Right lobe of liver (tissue), 6 donors: ENCODE data around the gene LRWD1. TPM values are rescaled to one million over a fixed set of nuclear protein-coding genes. Genes with fewer than 3 reads are reported as not detected.
"Not testable (repeated sequence)": the region's sequence is repeated elsewhere in the genome, so short reads cannot be mapped to it uniquely, and the experiment has no call there.

Experiments
- ATAC-seq, 4 donors: fragments of 200-7000 bp; cut with Tn5 transposase; one replicate each; pipeline ENCODE4 v1.9.1; 2020; ENCODE audit warnings: mild to moderate bottlenecking in 4 of 4, moderate library complexity in 4 of 4
- DNase-seq, 3 donors: peaks; one replicate each; pipeline ENCODE4 v3.0.0-alpha.2; 2020
- H3K27ac ChIP-seq, 3 donors: fragments of 200-600 bp; one replicate each; pipeline ENCODE4 v1.8.0; 2022
- H3K27me3 ChIP-seq, 2 donors: fragments of 200-600 bp; one replicate each; pipeline ENCODE4 v1.8.0; 2022
- H3K36me3 ChIP-seq, 4 donors: fragments of 200-600 bp; sonication (generic) in 1 of 4; one replicate each; pipeline versions ENCODE4 v1.5.1 to v1.8.0; 2017 to 2022; ENCODE audit warnings: control low read depth in 1 of 4
- H3K4me1 ChIP-seq, 4 donors: fragments of 200-600 bp; sonication (generic) in 1 of 4; one replicate each; pipeline versions ENCODE4 v1.5.1 to v1.8.0; 2017 to 2022; ENCODE audit warnings: control low read depth in 1 of 4
- H3K4me3 ChIP-seq, 3 donors: fragments of 200-600 bp; one replicate each; pipeline ENCODE4 v1.8.0; 2022
- H3K9me3 ChIP-seq, 4 donors: fragments of 200-600 bp; sonication (generic) in 1 of 4; one replicate each; pipeline versions ENCODE4 v1.5.1 to v1.8.0; 2017 to 2022; ENCODE audit warnings: control low read depth in 1 of 4
- CTCF ChIP-seq, 4 donors: fragments of 200-600 bp in 3 of 4; fragments of 450-650 bp in 1 of 4; IDR thresholded peaks; one replicate each; pipeline versions ENCODE4 v1.5.1 to v1.8.0; 2016 to 2022; ENCODE audit warnings: antibody characterized with exemption in 4 of 4, mild to moderate bottlenecking in 2 of 4
- POLR2A ChIP-seq: fragments of 450-650 bp; IDR thresholded peaks from one replicate; pipeline ENCODE4 v1.6.1; 2017; ENCODE audit warnings: antibody characterized with exemption, mild to moderate bottlenecking
- WGBS: methylation state at CpG from one replicate; pipeline ENCODE4 v1.1.6; 2018; ENCODE audit warnings: low coverage, low lambda C conversion rate; ENCODE audit not compliant: insufficient coverage; ENCODE audit errors: missing lambda C conversion rate; 5-methylcytosine and 5-hydroxymethylcytosine counted together
- intact Hi-C, 2 donors: fragments of 100-400 bp; cut with DNase I; formaldehyde crosslinking; loops; one replicate each; pipeline versions ENCODE4 v1.11.2 to v1.14.1; 2022
- total RNA-seq, 6 experiments: library from RNA; depleted of rRNA in 2 of 6; stranded (reverse); fragments of >200 nt in 2 of 6; fragmentation: NEBNext Ultra II Directional in 3 of 6; extraction: Animal tissue kit (Norgen Biotek cat#: 25700) in 3 of 6; gene quantifications; one replicate each; pipeline versions ENCODE4 v1.1.0 to v1.2.4, GENCODE V29; 2016 to 2023
- donor health status: DM: no; HTN: yes; CAD: no.
- donor health status: DM: no; HTN: no; CAD: no.
- donor health status: DM: no; HTN: no; CAD: no.
- donor health status: DM: no; HTN: yes; CAD: no.
- donor health status: DM: no; HTN: yes; CAD: no.

LRWD1 gene
- total RNA-seq, 6 experiments from 2014 or later = 8.3 to 15.5 (median 12.9) TPM

GRCh38 chr7:102472126-102473041 is 7.6 kb downstream of the LRWD1 start:
- no peaks in the 10 kb centered on the region for H3K27me3 ChIP-seq
- peaks cover 0 to 12% (median 1%) of the 10 kb centered on the region in 4 donors for H3K36me3 ChIP-seq
- no peak overlapping the region for H3K4me3 ChIP-seq
- no peak for TF ChIP-seq POLR2A
- TF ChIP-seq CTCF (IDR thresholded peaks at IDR 0.05) = no peak
- ATAC-seq = no peak
- DNase-seq = peak; percentile 22 to 56 (median 47)
- intact Hi-C loops = no loop called here
- peaks cover 0 to 33% (median 10%) of the 10 kb centered on the region in 4 donors for H3K4me1 ChIP-seq
- no peak overlapping the region for H3K27ac ChIP-seq
- H3K9me3 ChIP-seq = no peaks in the 10 kb centered on the region
- WGBS = 100% methylated on average over 3 of the region's 31 CpGs

- H3K9me3 ChIP-seq = no peaks in the 10 kb centered on the region
- H3K27ac ChIP-seq = no peak overlapping the region
- TF ChIP-seq POLR2A (no peak), CTCF (IDR thresholded peaks at IDR 0.05) (no peak)
- WGBS = 78% methylated on average over 11 of the region's 23 CpGs
- ATAC-seq (no peak), DNase-seq (peak; percentile 13 to 49 (median 42))
- intact Hi-C loops = no loop called here
- peaks cover 0 to 12% (median 1%) of the 10 kb centered on the region in 4 donors for H3K36me3 ChIP-seq
- H3K27me3 ChIP-seq = no peaks in the 10 kb centered on the region
- H3K4me3 ChIP-seq = no peak overlapping the region
- peaks cover 0 to 27% (median 10%) of the 10 kb centered on the region in 4 donors for H3K4me1 ChIP-seq
These were observed 8.6 kb downstream of the LRWD1 start for GRCh38 chr7:102473271-102473991.

- peak; percentile 5 to 28 (median 27) for DNase-seq
- Histone ChIP-seq H3K4me1 (peaks cover 0 to 20% (median 6%) of the 10 kb centered on the region in 4 donors), H3K36me3 (peaks cover 0 to 12% (median 1%) of the 10 kb centered on the region in 4 donors)
- intact Hi-C loops, H3K27ac ChIP-seq, ATAC-seq, H3K27me3 ChIP-seq, H3K4me3 ChIP-seq, H3K9me3 ChIP-seq: not testable (repeated sequence)
- WGBS = no CpG with 5 or more reads among the region's 14 CpGs
These were observed 9.3 kb downstream of the LRWD1 start for GRCh38 chr7:102474116-102474515.

- 82% methylated on average over 2 of the region's 19 CpGs for WGBS
- H3K4me3 ChIP-seq, H3K9me3 ChIP-seq, H3K27me3 ChIP-seq, H3K27ac ChIP-seq, intact Hi-C loops: not testable (repeated sequence)
- ATAC-seq = peak in 3 of 4 donors; percentile 1 to 4 (median 2)
- DNase-seq = peak; percentile 19 to 46 (median 36)
- peaks cover 0 to 12% (median 1%) of the 10 kb centered on the region in 4 donors for H3K36me3 ChIP-seq
- peaks cover 0 to 13% (median 3%) of the 10 kb centered on the region in 4 donors for H3K4me1 ChIP-seq
These were observed 10.1 kb downstream of the LRWD1 start for GRCh38 chr7:102474736-102475435.
